Neuronal stem cell (in vitro differentiated cells): ENCODE data around the gene LATS1.
"Not testable (repeated sequence)": the region's sequence is repeated elsewhere in the genome, so short reads cannot be mapped to it uniquely, and the experiment has no call there.

Experiments used
- DNase-seq: peaks from one replicate; pipeline ENCODE4 v3.0.0-alpha.2; 2013; ENCODE audit warnings: low spot score
- H2AFZ ChIP-seq: one replicate; pipeline ENCODE4 v1.6.1; 2013; ENCODE audit warnings: mild to moderate bottlenecking, low read length, inconsistent platforms
- H2AK5ac ChIP-seq: 2 replicates; pipeline ENCODE4 v1.6.1; 2013; ENCODE audit warnings: low read depth, mild to moderate bottlenecking, inconsistent platforms, low read length, moderate library complexity, mixed read lengths
- H2BK120ac ChIP-seq: 2 replicates; pipeline ENCODE4 v1.6.1; 2013; ENCODE audit warnings: low read depth, mild to moderate bottlenecking, inconsistent platforms, low read length, moderate library complexity, mixed read lengths
- H2BK12ac ChIP-seq: one replicate; pipeline ENCODE4 v1.6.1; 2013; ENCODE audit warnings: low read length, inconsistent platforms
- H2BK15ac ChIP-seq: 2 replicates; pipeline ENCODE4 v1.6.1; 2013; ENCODE audit warnings: mild to moderate bottlenecking, low read length, inconsistent platforms, mixed read lengths
- H2BK5ac ChIP-seq: one replicate; pipeline ENCODE4 v1.6.1; 2013; ENCODE audit warnings: inconsistent platforms, mild to moderate bottlenecking, low read length, moderate library complexity
- H3K14ac ChIP-seq: one replicate; pipeline ENCODE4 v1.6.1; 2013; ENCODE audit warnings: low read length, inconsistent platforms
- H3K18ac ChIP-seq: 2 replicates; pipeline ENCODE4 v1.6.1; 2013; ENCODE audit warnings: low read length, inconsistent platforms
- H3K23ac ChIP-seq: 2 replicates; pipeline ENCODE4 v1.6.1; 2013; ENCODE audit warnings: low read depth, mild to moderate bottlenecking, mixed read lengths, low read length, inconsistent platforms; ENCODE audit not compliant: poor library complexity
- H3K27ac ChIP-seq: replicated peaks from 3 replicates; pipeline ENCODE4 v1.5.1; 2013; ENCODE audit warnings: low read length, inconsistent platforms
- H3K27me3 ChIP-seq, 3 experiments: 2 replicates each; pipeline ENCODE4 v1.6.1; 2013; ENCODE audit warnings: low read length in 3 of 3, mild to moderate bottlenecking in 2 of 3, inconsistent platforms in 1 of 3, low read depth in 1 of 3, mixed read lengths in 1 of 3, moderate library complexity in 1 of 3; ENCODE audit not compliant: control insufficient read depth in 3 of 3, insufficient read depth in 3 of 3
- H3K36me3 ChIP-seq, 2 donors: replicated peaks in 1 of 2; 2 replicates each; pipeline ENCODE4 v1.6.1; 2013; ENCODE audit warnings: low read length in 2 of 2; ENCODE audit not compliant: control insufficient read depth in 2 of 2, insufficient read depth in 2 of 2
- H3K4ac ChIP-seq: 2 replicates; pipeline ENCODE4 v1.6.1; 2013; ENCODE audit warnings: inconsistent platforms, mild to moderate bottlenecking, low read length, moderate library complexity
- H3K4me1 ChIP-seq, 2 donors: 1 replicate in 1 of 2; 2 replicates in 1 of 2; pipeline ENCODE4 v1.6.1; 2013; ENCODE audit warnings: low read length in 2 of 2, low read depth in 1 of 2; ENCODE audit not compliant: control insufficient read depth in 2 of 2, insufficient read depth in 1 of 2
- H3K4me2 ChIP-seq: one replicate; pipeline ENCODE4 v1.6.1; 2013; ENCODE audit warnings: mild to moderate bottlenecking, low read length, inconsistent platforms; ENCODE audit not compliant: insufficient read depth, poor library complexity, severe bottlenecking
- H3K4me3 ChIP-seq, 2 donors: 2 replicates each; pipeline ENCODE4 v1.5.1; 2013; ENCODE audit warnings: low read length in 2 of 2, mild to moderate bottlenecking in 2 of 2, inconsistent platforms in 1 of 2, moderate library complexity in 1 of 2
- H3K79me1 ChIP-seq: one replicate; pipeline ENCODE4 v1.6.1; 2013; ENCODE audit warnings: low read depth, mild to moderate bottlenecking, inconsistent platforms, low read length, moderate library complexity
- H3K9ac ChIP-seq: one replicate; pipeline ENCODE4 v1.6.1; 2013; ENCODE audit warnings: mild to moderate bottlenecking, low read depth, low read length, inconsistent platforms; ENCODE audit not compliant: poor library complexity
- H3K9me3 ChIP-seq, 2 donors: replicated peaks in 1 of 2; 2 replicates each; pipeline versions ENCODE3 to v1.6.1; 2013; ENCODE audit warnings: low read length in 2 of 2, mild to moderate bottlenecking in 2 of 2, inconsistent platforms in 1 of 2, low read depth in 1 of 2, mixed read lengths in 1 of 2, moderate library complexity in 1 of 2; ENCODE audit not compliant: control insufficient read depth in 2 of 2, insufficient read depth in 1 of 2
- H4K8ac ChIP-seq: one replicate; pipeline ENCODE4 v1.6.1; 2013; ENCODE audit warnings: low read depth, mild to moderate bottlenecking, inconsistent platforms, low read length, moderate library complexity
- H4K91ac ChIP-seq: one replicate; pipeline ENCODE4 v1.6.1; 2013; ENCODE audit warnings: low read length, low read depth, mild to moderate bottlenecking, inconsistent platforms; ENCODE audit not compliant: poor library complexity
- WGBS, 2 donors: extraction: QIAGEN DNeasy Blood & Tissue Kit; methylation state at CpG; one replicate each; pipeline ENCODE4 v1.1.7; 2013; ENCODE audit warnings: missing lambda C conversion rate in 2 of 2, mixed read lengths in 1 of 2; ENCODE audit not compliant: insufficient read length in 2 of 2, insufficient replicate concordance in 1 of 2; ENCODE audit errors: extremely low coverage in 2 of 2; 5-methylcytosine and 5-hydroxymethylcytosine counted together

LATS1 gene

DNA sequence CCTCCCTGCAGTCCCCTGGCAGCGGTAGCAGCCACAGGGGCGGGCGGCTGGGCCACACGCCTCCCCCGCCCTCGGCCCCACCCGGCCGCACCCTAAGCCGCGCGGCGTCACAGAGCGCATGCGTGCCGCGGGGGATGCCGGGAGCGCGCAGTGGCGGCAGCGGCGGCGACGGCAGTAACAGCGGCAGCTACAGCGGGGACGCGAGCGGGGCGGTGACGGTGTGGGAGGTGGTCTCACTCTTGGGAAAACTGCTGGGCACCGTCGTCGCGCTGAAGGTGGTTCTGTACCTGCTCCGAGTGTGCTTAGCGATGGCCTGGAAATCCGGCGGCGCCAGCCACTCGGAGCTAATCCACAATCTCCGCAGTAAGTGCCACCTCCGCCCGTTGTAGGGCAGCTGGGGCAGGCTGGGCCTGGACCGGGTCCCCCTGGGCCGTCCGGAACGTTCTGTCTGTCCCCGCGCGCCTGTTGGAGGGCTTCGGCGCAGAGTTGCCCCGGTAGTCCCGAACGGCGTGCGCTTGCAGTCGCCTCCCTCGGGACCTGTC, 31.8 kb upstream of the LATS1 start, which contains the start of gene PCMT1:
Gene PCMT1 (plus strand): TSS at position 148 of the 542 bp plus-strand sequence. CDS start 161 bp downstream, at position 309.
- peak within 1 kb of the TSS; percentile 6 for H2BK15ac ChIP-seq
- H3K4me1 ChIP-seq, result peaks cover 0 to 6% of the 10 kb centered on the region in 2 donors
- H2BK120ac ChIP-seq, result no peak within 1 kb of the TSS
- peak within 1 kb of the TSS; percentile 97 for H3K18ac ChIP-seq
- peak within 1 kb of the TSS; percentile 75 to 96 for H3K4me3 ChIP-seq
- peak within 1 kb of the TSS; percentile 85 for H3K14ac ChIP-seq
- H3K4ac ChIP-seq, result peak within 1 kb of the TSS; percentile 84
- no peaks in the 10 kb centered on the region for H3K27me3 ChIP-seq
- H4K8ac ChIP-seq, result no peak within 1 kb of the TSS
- H3K79me1 ChIP-seq, result peaks cover 10% of the 10 kb centered on the region
- H4K91ac ChIP-seq, result no peak within 1 kb of the TSS
- peak within 1 kb of the TSS; percentile 88 for H2BK5ac ChIP-seq
- WGBS, 2 donors, result no CpG with 5 or more reads among the region's 60 CpGs
- H3K23ac ChIP-seq, result peak within 1 kb of the TSS; percentile 100
- H2AFZ ChIP-seq, result peak within 1 kb of the TSS; percentile 100
- DNase-seq, result peak; percentile 92
- H2BK12ac ChIP-seq, result no peak within 1 kb of the TSS
- peak within 1 kb of the TSS; percentile 95 for H3K9ac ChIP-seq
- H3K27ac ChIP-seq, result peak within 1 kb of the TSS; percentile 92
- no peaks in the 10 kb centered on the region for H3K36me3 ChIP-seq
- peak within 1 kb of the TSS; percentile 70 for H2AK5ac ChIP-seq
- peak within 1 kb of the TSS; percentile 89 for H3K4me2 ChIP-seq
- H3K9me3 ChIP-seq, result peaks cover 0 to 2% of the 10 kb centered on the region in 2 donors

DNA sequence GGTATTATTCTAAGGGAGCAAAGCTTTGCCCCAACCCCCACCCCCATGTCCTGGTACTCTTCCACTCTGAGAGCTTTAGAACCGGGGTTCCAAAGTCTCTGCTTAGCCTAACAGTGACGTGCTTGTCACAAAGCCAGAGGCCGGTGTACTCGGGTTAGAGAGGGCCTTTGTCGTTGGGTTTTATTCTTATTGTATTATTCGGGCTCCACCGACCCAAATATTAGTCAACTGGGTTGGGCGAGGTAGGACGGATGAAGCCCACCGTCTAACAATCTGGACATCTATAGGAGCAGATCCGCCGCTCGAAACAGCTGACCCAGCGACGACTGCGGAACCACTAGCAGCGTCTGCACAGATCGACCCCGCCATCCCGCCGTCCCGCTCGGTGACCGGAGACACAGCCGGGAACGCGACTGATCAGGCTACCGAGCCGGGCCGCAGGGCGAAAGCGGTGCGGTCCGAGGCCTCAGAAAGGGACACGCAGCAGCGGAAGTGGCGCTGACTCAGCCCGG, 31.2 kb upstream of the LATS1 start:
- H3K14ac ChIP-seq, result not testable (repeated sequence)
- peak overlapping the region; percentile 75 to 84 for H3K4me3 ChIP-seq
- WGBS, 2 donors, result no CpG with 5 or more reads among the region's 38 CpGs

DNA sequence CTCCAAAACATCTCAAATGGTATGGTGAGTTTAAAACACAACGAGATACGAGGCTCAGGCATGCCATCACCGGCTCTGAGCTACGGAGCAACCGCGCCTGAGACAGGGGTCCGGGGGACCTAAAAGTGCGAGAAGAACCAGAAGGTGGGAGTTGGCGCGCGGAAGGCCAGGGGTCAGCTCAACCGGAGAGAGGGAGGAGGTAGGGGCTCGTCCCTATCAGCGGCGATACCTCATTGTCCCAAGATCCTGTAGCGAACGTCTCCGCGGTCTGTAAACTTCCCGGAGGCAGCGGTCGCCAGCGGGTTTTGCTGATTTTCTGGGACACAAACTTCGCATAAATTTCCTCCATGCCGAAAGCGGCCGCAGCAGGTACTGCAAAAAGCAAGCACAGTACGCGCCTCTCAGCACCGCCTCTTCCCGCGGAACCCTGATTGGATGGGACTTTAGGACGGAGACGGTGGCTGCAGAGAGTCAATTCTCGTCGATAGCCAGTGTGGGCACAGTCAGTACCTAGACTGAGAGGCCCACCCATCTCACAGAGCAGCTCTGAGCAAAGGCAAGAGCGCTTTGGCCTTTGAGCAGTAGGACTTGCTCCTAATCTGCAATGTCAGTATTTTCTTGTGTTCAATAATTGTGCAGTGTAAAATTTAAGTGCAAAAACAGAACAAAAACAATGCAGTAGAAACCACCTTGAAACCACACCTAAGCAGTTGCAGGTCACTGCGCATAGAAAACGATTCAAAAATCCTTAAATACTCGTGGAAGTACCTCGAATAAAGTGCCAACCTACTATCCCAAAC, 28.4 kb upstream of the LATS1 start, which contains the start of gene NUP43:
Gene NUP43 (minus strand): TSS at position 383 of the 800 bp plus-strand sequence. CDS start 34 bp downstream, at position 349.
- Histone ChIP-seq H2AK5ac (no peak within 1 kb of the TSS), H2BK120ac (no peak within 1 kb of the TSS), H3K4me2 (peak within 1 kb of the TSS; percentile 60), H3K9me3 (no peaks in the 10 kb centered on the region), H3K79me1 (peaks cover 8% of the 10 kb centered on the region), H2AFZ (peak within 1 kb of the TSS; percentile 90), H3K4ac (no peak within 1 kb of the TSS), H3K23ac (peak within 1 kb of the TSS; percentile 19), H2BK12ac (no peak within 1 kb of the TSS), H3K4me1 (peaks cover 0 to 6% of the 10 kb centered on the region in 2 donors), H4K91ac (no peak within 1 kb of the TSS), H4K8ac (no peak within 1 kb of the TSS), H3K27ac (peak within 1 kb of the TSS; percentile 75), H3K9ac (peak within 1 kb of the TSS; percentile 85), H3K36me3 (peaks cover 11 to 28% of the 10 kb centered on the region in 2 donors), H2BK15ac (no peak within 1 kb of the TSS), H3K27me3 (no peaks in the 10 kb centered on the region), H3K18ac (peak within 1 kb of the TSS; percentile 83), H3K14ac (no peak within 1 kb of the TSS), H2BK5ac (no peak within 1 kb of the TSS), H3K4me3 (peak within 1 kb of the TSS; percentile 65 to 96)
- DNase-seq, result peak; percentile 87
- WGBS, 2 donors, result no CpG with 5 or more reads among the region's 41 CpGs

More for the DNA sequence above, 31.2 kb upstream of the LATS1 start:
- H4K91ac ChIP-seq, H4K8ac ChIP-seq, H3K9me3 ChIP-seq, H2BK15ac ChIP-seq, H3K36me3 ChIP-seq, H3K79me1 ChIP-seq, H3K27me3 ChIP-seq, H3K4ac ChIP-seq, H2BK12ac ChIP-seq, H2AK5ac ChIP-seq, DNase-seq, H2BK5ac ChIP-seq, H2BK120ac ChIP-seq, H3K4me1 ChIP-seq: not testable (repeated sequence)
- Histone ChIP-seq H3K4me2 (peak overlapping the region; percentile 57), H2AFZ (peak overlapping the region; percentile 100), H3K23ac (peak overlapping the region; percentile 100), H3K27ac (peak overlapping the region; percentile 64), H3K18ac (peak overlapping the region; percentile 89), H3K9ac (peak overlapping the region; percentile 81)

DNA sequence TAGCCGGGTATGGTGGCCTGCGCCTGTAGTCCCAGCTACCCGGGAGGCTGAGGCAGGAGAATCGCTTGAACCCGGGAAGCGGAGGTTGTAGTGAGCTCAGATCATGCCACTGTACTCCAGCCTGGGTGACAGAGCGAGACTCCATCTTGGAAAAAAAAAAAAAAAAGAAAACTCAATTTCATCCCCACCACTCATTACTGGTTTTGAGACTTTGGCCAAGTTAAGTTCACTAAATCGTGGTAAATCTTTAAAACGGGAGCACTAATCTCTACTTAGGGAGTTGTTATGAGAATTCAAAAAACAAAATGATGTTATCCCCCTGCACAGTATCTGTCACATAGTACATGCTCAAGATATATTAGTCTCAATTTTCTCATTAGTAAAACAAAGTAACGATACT, 27.4 kb upstream of the LATS1 start:
- not testable (repeated sequence) for H3K14ac ChIP-seq, DNase-seq, H3K9ac ChIP-seq, H2BK5ac ChIP-seq, H3K23ac ChIP-seq, H3K4me1 ChIP-seq, H3K9me3 ChIP-seq, H3K27ac ChIP-seq, H3K18ac ChIP-seq, H3K4me2 ChIP-seq, H4K91ac ChIP-seq, H3K4ac ChIP-seq, H2BK12ac ChIP-seq, H2BK120ac ChIP-seq, H2BK15ac ChIP-seq, H3K79me1 ChIP-seq, H3K27me3 ChIP-seq, H2AK5ac ChIP-seq, H4K8ac ChIP-seq, H2AFZ ChIP-seq
- peaks cover 17 to 39% of the 10 kb centered on the region in 2 donors for H3K36me3 ChIP-seq
- H3K4me3 ChIP-seq, result peak overlapping the region in 1 of 2 donors; percentile 65
- WGBS, 2 donors, result no CpG with 5 or more reads among the region's 10 CpGs
